Lung (tissue), 12 donors: ENCODE data around the gene TRMT10B. TPM values are rescaled to one million over a fixed set of nuclear protein-coding genes. Genes with fewer than 3 reads are reported as not detected.

Experiments
- ATAC-seq: fragments of 200-7000 bp; cut with Tn5 transposase; one replicate; pipeline ENCODE4 v1.9.1; 2020; ENCODE audit warnings: moderate number of reproducible peaks; ENCODE audit not compliant: insufficient read depth, low FRiP score
- DNase-seq, 3 donors: peaks; one replicate each; pipeline ENCODE4 v3.0.0-alpha.2; 2013 to 2017
- H3K27ac ChIP-seq, 2 donors: one replicate each; pipeline ENCODE4 v1.5.1; 2013; ENCODE audit warnings: mild to moderate bottlenecking in 2 of 2, moderate library complexity in 2 of 2, control low read depth in 1 of 2, inconsistent platforms in 1 of 2, low read depth in 1 of 2, low read length in 1 of 2
- H3K27me3 ChIP-seq, 3 donors: one replicate each; pipeline ENCODE4 v1.5.1; 2013; ENCODE audit warnings: low read length in 2 of 3; ENCODE audit not compliant: control insufficient read depth in 3 of 3, insufficient read depth in 3 of 3
- H3K36me3 ChIP-seq, 4 donors: one replicate each; pipeline ENCODE4 v1.5.1; 2013; ENCODE audit warnings: low read length in 4 of 4, mild to moderate bottlenecking in 1 of 4, moderate library complexity in 1 of 4; ENCODE audit not compliant: control insufficient read depth in 4 of 4, insufficient read depth in 4 of 4
- H3K4me1 ChIP-seq, 5 donors: one replicate each; pipeline ENCODE4 v1.5.1; 2013; ENCODE audit warnings: low read length in 5 of 5, mild to moderate bottlenecking in 2 of 5, moderate library complexity in 1 of 5; ENCODE audit not compliant: control insufficient read depth in 5 of 5, insufficient read depth in 5 of 5
- H3K4me3 ChIP-seq: one replicate; pipeline ENCODE4 v1.5.1; 2013; ENCODE audit warnings: mild to moderate bottlenecking, control low read depth, moderate library complexity
- H3K9ac ChIP-seq, 2 donors: one replicate each; pipeline ENCODE4 v1.5.1; 2013; ENCODE audit warnings: low read length in 2 of 2, control low read depth in 1 of 2; ENCODE audit not compliant: insufficient read depth in 1 of 2
- H3K9me3 ChIP-seq, 4 donors: one replicate each; pipeline ENCODE4 v1.5.1; 2013; ENCODE audit warnings: low read length in 3 of 4, mild to moderate bottlenecking in 1 of 4, moderate library complexity in 1 of 4; ENCODE audit not compliant: control insufficient read depth in 4 of 4, insufficient read depth in 3 of 4
- WGBS, 2 donors: extraction: QIAGEN DNeasy Blood & Tissue Kit; methylation state at CpG; one replicate each; pipeline ENCODE4 v1.1.7; 2013; 5-methylcytosine and 5-hydroxymethylcytosine counted together
- polyA plus RNA-seq, 2 donors: library from polyadenylated mRNA; stranded (reverse); fragments of 200-250 nt; gene quantifications; one replicate each; pipeline ENCODE4 v1.2.1, GENCODE V29; 2013
- total RNA-seq, 2 donors: library from RNA; depleted of rRNA in 1 of 2; stranded (reverse); fragments of >200 nt in 1 of 2; gene quantifications; one replicate each; pipeline ENCODE4 v1.2.1, GENCODE V29; 2014 to 2021
- TF ChIP-seq, protein P1 (sequence below): IDR thresholded peaks from 2 replicates; pipeline ENCODE4 v1.5.1; 2012; ENCODE audit warnings: mild to moderate bottlenecking; ENCODE audit errors: control extremely low read depth, extremely low read depth
- donor health status: control.
- donor health status: control.
- donor health status: Bipolar disorder and iron deficiency.
- donor health status: healthy.
- donor health status: DM: yes; HTN: yes; CAD: no.

Gene TRMT10B
- total and polyA plus RNA-seq, 4 donors, result 5.0 to 7.6 (median 5.7) TPM

GRCh38 chr9:37769306-37769705 lies 15.7 kb downstream of the TRMT10B start:
- Histone ChIP-seq H3K4me3 (no peak overlapping the region), H3K27ac (no peak overlapping the region), H3K36me3 (peaks cover 8 to 17% (median 9%) of the 10 kb centered on the region in 4 donors), H3K4me1 (no peaks in the 10 kb centered on the region), H3K27me3 (no peaks in the 10 kb centered on the region), H3K9ac (no peak overlapping the region), H3K9me3 (no peaks in the 10 kb centered on the region)
- DNase-seq (no peak), ATAC-seq (no peak)
- TF ChIP-seq, protein P1, sequence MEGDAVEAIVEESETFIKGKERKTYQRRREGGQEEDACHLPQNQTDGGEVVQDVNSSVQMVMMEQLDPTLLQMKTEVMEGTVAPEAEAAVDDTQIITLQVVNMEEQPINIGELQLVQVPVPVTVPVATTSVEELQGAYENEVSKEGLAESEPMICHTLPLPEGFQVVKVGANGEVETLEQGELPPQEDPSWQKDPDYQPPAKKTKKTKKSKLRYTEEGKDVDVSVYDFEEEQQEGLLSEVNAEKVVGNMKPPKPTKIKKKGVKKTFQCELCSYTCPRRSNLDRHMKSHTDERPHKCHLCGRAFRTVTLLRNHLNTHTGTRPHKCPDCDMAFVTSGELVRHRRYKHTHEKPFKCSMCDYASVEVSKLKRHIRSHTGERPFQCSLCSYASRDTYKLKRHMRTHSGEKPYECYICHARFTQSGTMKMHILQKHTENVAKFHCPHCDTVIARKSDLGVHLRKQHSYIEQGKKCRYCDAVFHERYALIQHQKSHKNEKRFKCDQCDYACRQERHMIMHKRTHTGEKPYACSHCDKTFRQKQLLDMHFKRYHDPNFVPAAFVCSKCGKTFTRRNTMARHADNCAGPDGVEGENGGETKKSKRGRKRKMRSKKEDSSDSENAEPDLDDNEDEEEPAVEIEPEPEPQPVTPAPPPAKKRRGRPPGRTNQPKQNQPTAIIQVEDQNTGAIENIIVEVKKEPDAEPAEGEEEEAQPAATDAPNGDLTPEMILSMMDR, result no peak
- 90 to 93% methylated on average over 5 of the region's 5 CpGs for WGBS, 2 donors

GRCh38 chr9:37769995-37770394 lies 16.4 kb downstream of the TRMT10B start:
- no peak overlapping the region for H3K4me3 ChIP-seq
- H3K4me1 ChIP-seq, result no peaks in the 10 kb centered on the region
- TF ChIP-seq, protein P1, result no peak
- H3K9me3 ChIP-seq, result no peaks in the 10 kb centered on the region
- 96 to 97% methylated on average over 3 of the region's 3 CpGs for WGBS, 2 donors
- peaks cover 5 to 17% (median 8%) of the 10 kb centered on the region in 4 donors for H3K36me3 ChIP-seq
- no peak overlapping the region for H3K27ac ChIP-seq
- no peak for DNase-seq
- no peaks in the 10 kb centered on the region for H3K27me3 ChIP-seq
- no peak overlapping the region for H3K9ac ChIP-seq
- no peak for ATAC-seq

DNA sequence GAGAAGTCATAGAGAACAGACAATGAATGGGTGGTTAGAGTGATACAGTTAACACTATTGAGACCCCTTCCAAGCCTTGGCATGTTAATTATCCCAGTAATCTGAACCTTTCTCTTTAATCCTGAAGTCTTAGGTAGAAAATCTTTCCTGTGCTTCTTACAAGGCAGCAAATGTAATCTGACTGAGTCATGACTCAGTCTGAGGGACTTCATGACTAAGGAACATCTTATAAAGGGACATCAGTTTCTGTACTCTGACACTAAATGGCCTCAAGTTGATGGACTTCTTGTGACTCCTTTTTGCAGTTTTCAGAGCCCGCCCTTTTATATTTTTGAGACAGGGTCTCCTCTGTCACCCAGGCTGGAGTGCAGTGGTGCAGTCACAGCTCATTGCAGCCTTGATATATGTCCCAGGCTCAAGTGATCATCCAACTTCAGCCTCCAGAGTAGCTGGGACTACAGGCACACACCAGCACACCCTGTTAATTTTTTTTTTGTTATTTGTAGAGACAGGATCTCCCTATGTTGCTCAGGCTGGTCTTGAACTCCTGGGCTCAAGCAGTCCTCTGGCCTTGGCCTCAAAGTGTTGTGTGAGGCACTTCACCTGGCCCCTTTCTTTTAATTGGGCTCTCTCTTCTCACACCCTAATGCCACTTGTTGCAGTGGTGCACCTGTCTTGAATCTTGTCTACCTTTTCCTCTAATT lies 21.8 kb downstream of the TRMT10B start:
- Histone ChIP-seq H3K4me3 (no peak overlapping the region), H3K4me1 (no peaks in the 10 kb centered on the region), H3K9ac (no peak overlapping the region), H3K36me3 (peaks cover 10 to 24% (median 20%) of the 10 kb centered on the region in 4 donors), H3K27ac (no peak overlapping the region), H3K27me3 (no peaks in the 10 kb centered on the region), H3K9me3 (no peaks in the 10 kb centered on the region)
- DNase-seq (no peak), ATAC-seq (no peak)
- WGBS, 2 donors, result 95 to 100% methylated on average over 1 of the region's 1 CpG
- TF ChIP-seq, protein P1, result no peak
